ENCODE measurements around the gene EFL1. TPM values are rescaled to one million over a fixed set of nuclear protein-coding genes. Genes with fewer than 3 reads are reported as not detected.

The EFL1 gene
- total and polyA plus RNA-seq, 4 donors, result 3.2 to 10.1 (median 6.1) TPM

- Histone ChIP-seq H3K4me3 (ENCODE audit: low read depth in 1 of 3, low read length in 3 of 3) (no peak overlapping the region), H3K27me3 (ENCODE audit: control insufficient read depth in 4 of 4, insufficient read depth in 4 of 4, low read length in 3 of 4) (no peaks in the 10 kb centered on the region), H3K4me1 (ENCODE audit: control insufficient read depth in 4 of 4, insufficient read depth in 4 of 4, low read length in 3 of 4) (no peaks in the 10 kb centered on the region), H3K27ac (ENCODE audit: low read depth in 1 of 2, low read length in 2 of 2) (no peak overlapping the region), H3K36me3 (ENCODE audit: control insufficient read depth in 4 of 4, insufficient read depth in 3 of 4, low read depth in 1 of 4, low read length in 3 of 4) (peaks cover 3 to 8% (median 4%) of the 10 kb centered on the region in 4 donors), H3K9ac (ENCODE audit: low read depth in 1 of 2, low read length in 2 of 2) (no peak overlapping the region), H3K9me3 (ENCODE audit: control insufficient read depth in 4 of 4, low read length in 3 of 4) (no peaks in the 10 kb centered on the region)
- no peak for TF ChIP-seq ZBTB33 (IDR thresholded peaks at IDR 0.05)
- no peak for TF ChIP-seq RXRA (IDR thresholded peaks at IDR 0.05)
- TF ChIP-seq FOXA1 (IDR thresholded peaks at IDR 0.05), result no peak
- no peak for TF ChIP-seq HNF4G (IDR thresholded peaks at IDR 0.05)
- no peak for TF ChIP-seq HNF4A (conservative IDR thresholded peaks at IDR 0.05)
- TF ChIP-seq, protein P1, sequence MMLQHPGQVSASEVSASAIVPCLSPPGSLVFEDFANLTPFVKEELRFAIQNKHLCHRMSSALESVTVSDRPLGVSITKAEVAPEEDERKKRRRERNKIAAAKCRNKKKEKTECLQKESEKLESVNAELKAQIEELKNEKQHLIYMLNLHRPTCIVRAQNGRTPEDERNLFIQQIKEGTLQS (IDR thresholded peaks at IDR 0.05), result no peak
- TF ChIP-seq NR2F2 (IDR thresholded peaks at IDR 0.05), result no peak
- no peak for TF ChIP-seq TAF1 (conservative IDR thresholded peaks at IDR 0.05)
- TF ChIP-seq RAD21 (IDR thresholded peaks at IDR 0.05), result no peak
- TF ChIP-seq REST (IDR thresholded peaks at IDR 0.05), result no peak
- TF ChIP-seq YY1 (IDR thresholded peaks at IDR 0.05), result no peak
- no peak for TF ChIP-seq CTCF (IDR thresholded peaks at IDR 0.05; ENCODE audit: low read depth, low read length, missing input control)
- no peak for TF ChIP-seq JUND (IDR thresholded peaks at IDR 0.05)
- no peak for TF ChIP-seq MAX (IDR thresholded peaks at IDR 0.05)
- no peak for TF ChIP-seq FOXA2 (IDR thresholded peaks at IDR 0.05)
- no peak for TF ChIP-seq EGR1 (IDR thresholded peaks at IDR 0.05; ENCODE audit: low read depth in 2 of 2)
- DNase-seq (ENCODE audit: low spot score), result no peak
- WGBS, result 95% methylated on average over 8 of the region's 8 CpGs
Observed at GRCh38 chr15:82146990-82147461, 115.5 kb downstream of the EFL1 start.

DNA sequence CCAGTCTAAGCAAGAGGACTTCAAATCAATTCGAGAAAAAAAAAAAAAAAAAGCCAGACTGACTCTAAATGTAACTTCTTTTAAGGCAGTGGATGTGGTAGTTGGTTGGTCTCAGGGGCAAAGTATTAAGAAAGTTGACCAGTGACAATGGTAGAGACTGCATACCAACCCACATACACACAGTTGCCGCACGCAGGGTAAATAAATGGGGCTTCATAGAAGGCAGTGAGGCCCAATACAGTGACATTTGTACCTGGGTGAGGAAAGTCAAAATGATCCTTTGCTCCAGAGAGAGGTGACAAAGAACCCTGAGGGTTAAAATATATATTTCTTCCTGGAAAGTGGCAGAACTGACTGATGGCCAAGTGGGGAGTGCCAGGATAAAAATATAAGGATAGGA is 116.0 kb downstream of the EFL1 start:
- Histone ChIP-seq H3K9ac (ENCODE audit: low read depth in 1 of 2, low read length in 2 of 2) (no peak overlapping the region), H3K4me3 (ENCODE audit: low read depth in 1 of 3, low read length in 3 of 3) (no peak overlapping the region), H3K27me3 (ENCODE audit: control insufficient read depth in 4 of 4, insufficient read depth in 4 of 4, low read length in 3 of 4) (no peaks in the 10 kb centered on the region), H3K36me3 (ENCODE audit: control insufficient read depth in 4 of 4, insufficient read depth in 3 of 4, low read depth in 1 of 4, low read length in 3 of 4) (peaks cover 3 to 4% (median 3%) of the 10 kb centered on the region in 4 donors), H3K27ac (ENCODE audit: low read depth in 1 of 2, low read length in 2 of 2) (no peak overlapping the region), H3K4me1 (ENCODE audit: control insufficient read depth in 4 of 4, insufficient read depth in 4 of 4, low read length in 3 of 4) (no peaks in the 10 kb centered on the region), H3K9me3 (ENCODE audit: control insufficient read depth in 4 of 4, low read length in 3 of 4) (no peaks in the 10 kb centered on the region)
- WGBS, result 89% methylated on average over 3 of the region's 3 CpGs
- no peak for DNase-seq (ENCODE audit: low spot score)
- TF ChIP-seq YY1 (IDR thresholded peaks at IDR 0.05) (no peak), REST (IDR thresholded peaks at IDR 0.05) (no peak), HNF4G (IDR thresholded peaks at IDR 0.05) (no peak), RXRA (IDR thresholded peaks at IDR 0.05) (no peak), JUND (IDR thresholded peaks at IDR 0.05) (no peak), SP1 (IDR thresholded peaks at IDR 0.05) (no peak), GABPA (IDR thresholded peaks at IDR 0.05 in 1 of 2, conservative IDR thresholded peaks at IDR 0.05 in 1 of 2) (no peak), EGR1 (IDR thresholded peaks at IDR 0.05; ENCODE audit: low read depth in 2 of 2) (no peak), FOXA1 (IDR thresholded peaks at IDR 0.05) (no peak), FOXA2 (IDR thresholded peaks at IDR 0.05) (no peak), TAF1 (conservative IDR thresholded peaks at IDR 0.05) (no peak), HNF4A (conservative IDR thresholded peaks at IDR 0.05) (no peak), NR2F2 (IDR thresholded peaks at IDR 0.05) (no peak), CTCF (IDR thresholded peaks at IDR 0.05; ENCODE audit: low read depth, low read length, missing input control) (no peak)

Data from liver (tissue), 9 donors.